Naive B cell (primary cell): Measurements from ENCODE around the gene ZKSCAN1. TPM values are rescaled to one million over a fixed set of nuclear protein-coding genes. Genes with fewer than 3 reads are reported as not detected.
A peak's percentile ranks its signal among the peaks of the same experiment; 100 is the strongest.

ENCODE experiments used
- ATAC-seq, 2 donors: fragments of 150-1000 bp; cut with Tn5 transposase; 2 replicates each; pipeline ENCODE4 v1.10.0; 2021; ENCODE audit warnings: low read depth in 2 of 2, mild to moderate bottlenecking in 2 of 2, moderate library complexity in 2 of 2
- DNase-seq: peaks from one replicate; pipeline ENCODE4 v3.0.0; 2022
- H3K27ac Mint-ChIP-seq, 6 donors: one replicate each; pipeline ENCODE4 v1.8.0; 2020 to 2022; ENCODE audit warnings: mild to moderate bottlenecking in 6 of 6, mixed read lengths in 6 of 6, moderate library complexity in 5 of 6, inconsistent platforms in 2 of 6
- H3K27me3 Mint-ChIP-seq, 3 donors: one replicate each; pipeline ENCODE4 v1.8.0; 2021 to 2022; ENCODE audit warnings: mixed read lengths in 3 of 3, mild to moderate bottlenecking in 1 of 3
- H3K36me3 Mint-ChIP-seq, 2 donors: one replicate each; pipeline ENCODE4 v1.8.0; 2020 to 2022; ENCODE audit warnings: mixed read lengths in 2 of 2, inconsistent platforms in 1 of 2, mild to moderate bottlenecking in 1 of 2
- H3K4me1 Mint-ChIP-seq, 3 donors: one replicate each; pipeline ENCODE4 v1.8.0; 2020 to 2022; ENCODE audit warnings: mixed read lengths in 3 of 3, inconsistent platforms in 1 of 3, mild to moderate bottlenecking in 1 of 3, moderate library complexity in 1 of 3
- H3K4me3 Mint-ChIP-seq, 8 donors: one replicate each; pipeline ENCODE4 v1.8.0; 2020 to 2022; ENCODE audit warnings: mild to moderate bottlenecking in 8 of 8, mixed read lengths in 8 of 8, moderate library complexity in 8 of 8, inconsistent platforms in 2 of 8
- H3K9me3 Mint-ChIP-seq, 7 donors: one replicate each; pipeline ENCODE4 v1.8.0; 2020 to 2022; ENCODE audit warnings: mixed read lengths in 7 of 7, mild to moderate bottlenecking in 5 of 7, inconsistent platforms in 2 of 7, moderate library complexity in 1 of 7
- polyA plus RNA-seq, 6 donors: library from polyadenylated mRNA; unstranded; fragments of 300-500 nt; fragmentation: Illumina TruSeq; gene quantifications; one replicate each; pipeline ENCODE4 v1.2.3, GENCODE V29; 2021; ENCODE audit warnings: low read depth in 6 of 6

ZKSCAN1 gene
- polyA plus RNA-seq, 6 donors from 2014 or later: 14.7 to 54.3 (median 36.7) TPM

GRCh38 chr7:100061518-100062193, 46.3 kb downstream of the ZKSCAN1 start:
- no peak overlapping the region for H3K4me3 Mint-ChIP-seq
- H3K4me1 Mint-ChIP-seq: peaks cover 2 to 11% (median 4%) of the 10 kb centered on the region in 3 donors
- ATAC-seq (no peak), DNase-seq (no peak)
- no peak overlapping the region for H3K27ac Mint-ChIP-seq
- H3K27me3 Mint-ChIP-seq: no peaks in the 10 kb centered on the region
- H3K36me3 Mint-ChIP-seq: peaks cover 7 to 16% of the 10 kb centered on the region in 2 donors
- no peaks in the 10 kb centered on the region for H3K9me3 Mint-ChIP-seq

- Mint-ChIP-seq H3K9me3 (no peaks in the 10 kb centered on the region), H3K27me3 (no peaks in the 10 kb centered on the region), H3K4me3 (no peak overlapping the region), H3K27ac (no peak overlapping the region), H3K36me3 (peaks cover 7 to 16% of the 10 kb centered on the region in 2 donors), H3K4me1 (peaks cover 0 to 8% (median 4%) of the 10 kb centered on the region in 3 donors)
- ATAC-seq: no peak
- no peak for DNase-seq
Observed at GRCh38 chr7:100063376-100063775, 48.0 kb downstream of the ZKSCAN1 start.

- peaks cover 7 to 16% of the 10 kb centered on the region in 2 donors for H3K36me3 Mint-ChIP-seq
- H3K4me3 Mint-ChIP-seq: no peak overlapping the region
Observed at GRCh38 chr7:100064162-100064561, 48.8 kb downstream of the ZKSCAN1 start.

GRCh38 chr7:100065452-100066186, 50.2 kb downstream of the ZKSCAN1 start:
- H3K4me1 Mint-ChIP-seq: peaks cover 0 to 4% (median 4%) of the 10 kb centered on the region in 3 donors
- H3K27ac Mint-ChIP-seq: peak overlapping the region in 1 of 6 donors; percentile 29
- ATAC-seq (no peak), DNase-seq (no peak)
- H3K4me3 Mint-ChIP-seq: no peak overlapping the region
- H3K9me3 Mint-ChIP-seq: peaks cover 0 to 9% (median 5%) of the 10 kb centered on the region in 7 donors
- no peaks in the 10 kb centered on the region for H3K27me3 Mint-ChIP-seq
- peaks cover 14 to 21% of the 10 kb centered on the region in 2 donors for H3K36me3 Mint-ChIP-seq

More at GRCh38 chr7:100064162-100064561, 48.8 kb downstream of the ZKSCAN1 start:
- H3K27me3 Mint-ChIP-seq: no peaks in the 10 kb centered on the region
- no peak overlapping the region for H3K27ac Mint-ChIP-seq
- H3K9me3 Mint-ChIP-seq: no peaks in the 10 kb centered on the region
- no peak for DNase-seq
- ATAC-seq: no peak
- peaks cover 0 to 8% (median 4%) of the 10 kb centered on the region in 3 donors for H3K4me1 Mint-ChIP-seq

GRCh38 chr7:100066953-100067352, 51.6 kb downstream of the ZKSCAN1 start:
- peaks cover 20 to 34% of the 10 kb centered on the region in 2 donors for H3K36me3 Mint-ChIP-seq
- H3K4me1 Mint-ChIP-seq: no peaks in the 10 kb centered on the region
- DNase-seq: no peak
- H3K9me3 Mint-ChIP-seq: peaks cover 8 to 22% (median 18%) of the 10 kb centered on the region in 7 donors
- H3K27ac Mint-ChIP-seq: no peak overlapping the region
- no peak overlapping the region for H3K4me3 Mint-ChIP-seq
- no peak for ATAC-seq
- no peaks in the 10 kb centered on the region for H3K27me3 Mint-ChIP-seq

GRCh38 chr7:100069991-100070390, 54.6 kb downstream of the ZKSCAN1 start:
- Mint-ChIP-seq H3K27ac (no peak overlapping the region), H3K4me3 (peak overlapping the region in 2 of 8 donors; percentile 33 to 66), H3K27me3 (no peaks in the 10 kb centered on the region), H3K36me3 (peaks cover 41 to 42% of the 10 kb centered on the region in 2 donors), H3K9me3 (peaks cover 14 to 34% (median 29%) of the 10 kb centered on the region in 7 donors), H3K4me1 (peaks cover 0 to 3% (median 2%) of the 10 kb centered on the region in 3 donors)
- no peak for DNase-seq
- no peak for ATAC-seq

- H3K27me3 Mint-ChIP-seq: no peaks in the 10 kb centered on the region
- H3K4me3 Mint-ChIP-seq: no peak overlapping the region
- DNase-seq (no peak), ATAC-seq (no peak)
- peaks cover 14 to 34% (median 29%) of the 10 kb centered on the region in 7 donors for H3K9me3 Mint-ChIP-seq
- H3K27ac Mint-ChIP-seq: no peak overlapping the region
- H3K4me1 Mint-ChIP-seq: peaks cover 0 to 8% (median 7%) of the 10 kb centered on the region in 3 donors
- H3K36me3 Mint-ChIP-seq: peaks cover 53 to 54% of the 10 kb centered on the region in 2 donors
Observed at GRCh38 chr7:100071018-100071723, 55.8 kb downstream of the ZKSCAN1 start.

GRCh38 chr7:100072462-100072861, 57.1 kb downstream of the ZKSCAN1 start:
- DNase-seq (no peak), ATAC-seq (no peak)
- Mint-ChIP-seq H3K27me3 (no peaks in the 10 kb centered on the region), H3K27ac (peak overlapping the region in 2 of 6 donors; percentile 39 to 87), H3K36me3 (peaks cover 57% of the 10 kb centered on the region in 2 donors), H3K4me1 (peaks cover 0 to 8% (median 7%) of the 10 kb centered on the region in 3 donors), H3K9me3 (peaks cover 14 to 34% (median 29%) of the 10 kb centered on the region in 7 donors), H3K4me3 (no peak overlapping the region)

- DNase-seq (no peak), ATAC-seq (no peak)
- H3K36me3 Mint-ChIP-seq: peaks cover 57 to 61% of the 10 kb centered on the region in 2 donors
- H3K4me1 Mint-ChIP-seq: peaks cover 13 to 16% (median 14%) of the 10 kb centered on the region in 3 donors
- no peaks in the 10 kb centered on the region for H3K27me3 Mint-ChIP-seq
- peaks cover 14 to 33% (median 29%) of the 10 kb centered on the region in 7 donors for H3K9me3 Mint-ChIP-seq
- peak overlapping the region in 1 of 8 donors; percentile 43 for H3K4me3 Mint-ChIP-seq
- H3K27ac Mint-ChIP-seq: no peak overlapping the region
Observed at GRCh38 chr7:100074841-100075240, 59.4 kb downstream of the ZKSCAN1 start.

GRCh38 chr7:100075418-100075817, 60.0 kb downstream of the ZKSCAN1 start:
- no peaks in the 10 kb centered on the region for H3K27me3 Mint-ChIP-seq
- peak overlapping the region in 1 of 8 donors; percentile 43 for H3K4me3 Mint-ChIP-seq
- ATAC-seq: no peak
- peak overlapping the region in 1 of 6 donors; percentile 24 for H3K27ac Mint-ChIP-seq
- DNase-seq: no peak
- peaks cover 18 to 22% (median 19%) of the 10 kb centered on the region in 3 donors for H3K4me1 Mint-ChIP-seq
- H3K36me3 Mint-ChIP-seq: peaks cover 52 to 55% of the 10 kb centered on the region in 2 donors
- H3K9me3 Mint-ChIP-seq: peaks cover 12 to 31% (median 24%) of the 10 kb centered on the region in 7 donors

- ATAC-seq (no peak), DNase-seq (no peak)
- H3K27ac Mint-ChIP-seq: peak overlapping the region in 1 of 6 donors; percentile 53
- no peaks in the 10 kb centered on the region for H3K27me3 Mint-ChIP-seq
- H3K36me3 Mint-ChIP-seq: peaks cover 34 to 37% of the 10 kb centered on the region in 2 donors
- peaks cover 3 to 13% (median 6%) of the 10 kb centered on the region in 7 donors for H3K9me3 Mint-ChIP-seq
- peaks cover 32 to 35% (median 33%) of the 10 kb centered on the region in 3 donors for H3K4me1 Mint-ChIP-seq
- H3K4me3 Mint-ChIP-seq: peak overlapping the region in 1 of 8 donors; percentile 77
Observed at GRCh38 chr7:100077205-100077604, 61.8 kb downstream of the ZKSCAN1 start.

- peaks cover 18 to 24% of the 10 kb centered on the region in 2 donors for H3K36me3 Mint-ChIP-seq
- peak overlapping the region in 4 of 8 donors; percentile 5 to 80 (median 63) for H3K4me3 Mint-ChIP-seq
- no peaks in the 10 kb centered on the region for H3K9me3 Mint-ChIP-seq
- peak overlapping the region in 2 of 6 donors; percentile 7 to 44 for H3K27ac Mint-ChIP-seq
- no peaks in the 10 kb centered on the region for H3K27me3 Mint-ChIP-seq
- H3K4me1 Mint-ChIP-seq: peaks cover 35 to 51% (median 44%) of the 10 kb centered on the region in 3 donors
- DNase-seq (no peak), ATAC-seq (no peak)
Observed at GRCh38 chr7:100079024-100079560, 63.7 kb downstream of the ZKSCAN1 start.
